WTC11 (cell line): ENCODE measurements around the gene A1BG. TPM values are rescaled to one million over a fixed set of nuclear protein-coding genes. Genes with fewer than 3 reads are reported as not detected.

Experiments used
- ATAC-seq: fragments of 200-7000 bp; cut with Tn5 transposase; 2 replicates; pipeline ENCODE4 v1.10.0; 2021; ENCODE audit warnings: mild to moderate bottlenecking, moderate library complexity
- CTCF ChIA-PET: fragments of 300-600 bp; sonication (Branson Sonifier 250); formaldehyde crosslinking; loops from one replicate; lab custom pipeline; 2021; ENCODE audit warnings: antibody characterized with exemption; lab: Charles Lee
- POLR2A ChIA-PET: fragments of 350-600 bp; sonication (Branson Sonifier 250); formaldehyde crosslinking; loops from one replicate; lab custom pipeline; 2021; ENCODE audit warnings: antibody characterized with exemption; lab: Charles Lee
- DNase-seq: peaks from one replicate; pipeline ENCODE4 v3.0.0; 2021; ENCODE audit warnings: low spot score
- H3K27ac Mint-ChIP-seq: 2 replicates; pipeline ENCODE4 v1.8.0; 2021; ENCODE audit warnings: mixed read lengths
- H3K27me3 Mint-ChIP-seq: 2 replicates; pipeline ENCODE4 v1.8.0; 2021; ENCODE audit warnings: low read depth, mild to moderate bottlenecking, moderate library complexity, mixed read lengths
- H3K36me3 Mint-ChIP-seq: 2 replicates; pipeline ENCODE4 v1.8.0; 2021; ENCODE audit warnings: mixed read lengths
- H3K4me1 Mint-ChIP-seq: 2 replicates; pipeline ENCODE4 v1.8.0; 2022; ENCODE audit warnings: mixed read lengths
- H3K4me3 Mint-ChIP-seq: 2 replicates; pipeline ENCODE4 v1.8.0; 2021; ENCODE audit warnings: mild to moderate bottlenecking, moderate library complexity, mixed read lengths
- H3K9me3 Mint-ChIP-seq: 2 replicates; pipeline ENCODE4 v1.8.0; 2021; ENCODE audit warnings: mixed read lengths
- ARID4B ChIP-seq: sonication (generic); formaldehyde crosslinking; IDR thresholded peaks from 2 replicates; pipeline ENCODE4 v1.8.0; 2023; ENCODE audit warnings: missing genetic modification reagents, mild to moderate bottlenecking, borderline replicate concordance
- ATF3 ChIP-seq: sonication (generic); formaldehyde crosslinking; conservative IDR thresholded peaks from 2 replicates; pipeline ENCODE4 v1.8.1; 2022; ENCODE audit warnings: mild to moderate bottlenecking, missing genetic modification reagents
- CTCF ChIP-seq: fragments of 200-600 bp; IDR thresholded peaks from 2 replicates; pipeline ENCODE4 v1.8.0; 2022; ENCODE audit warnings: antibody characterized with exemption
- JUN ChIP-seq: sonication (generic); formaldehyde crosslinking; IDR thresholded peaks from 2 replicates; pipeline ENCODE4 v1.8.0; 2023; ENCODE audit warnings: mild to moderate bottlenecking, missing genetic modification reagents
- PREB ChIP-seq: sonication (generic); formaldehyde crosslinking; IDR thresholded peaks from 2 replicates; pipeline ENCODE4 v1.8.1; 2022; ENCODE audit warnings: mild to moderate bottlenecking, missing genetic modification reagents, moderate library complexity, borderline replicate concordance
- RORB ChIP-seq: fragments of 250-450 bp; sonication (Bioruptor Pico); IDR thresholded peaks from 2 replicates; pipeline ENCODE4 v1.9.0; 2021; ENCODE audit warnings: mild to moderate bottlenecking
- TP53 ChIP-seq: sonication (generic); formaldehyde crosslinking; IDR thresholded peaks from 2 replicates; pipeline ENCODE4 v1.8.1; 2023; ENCODE audit warnings: mild to moderate bottlenecking, missing genetic modification reagents
- USF2 ChIP-seq: sonication (generic); formaldehyde crosslinking; IDR thresholded peaks from 2 replicates; pipeline ENCODE4 v1.8.1; 2023; ENCODE audit warnings: mild to moderate bottlenecking, missing genetic modification reagents, moderate library complexity
- ZBTB43 ChIP-seq: sonication (generic); formaldehyde crosslinking; IDR thresholded peaks from 2 replicates; pipeline ENCODE4 v1.8.1; 2023; ENCODE audit warnings: mild to moderate bottlenecking, missing genetic modification reagents
- ZNF121 ChIP-seq: sonication (generic); formaldehyde crosslinking; IDR thresholded peaks from 2 replicates; pipeline ENCODE4 v1.8.0; 2023; ENCODE audit warnings: missing genetic modification reagents
- ZNF232 ChIP-seq: sonication (generic); formaldehyde crosslinking; IDR thresholded peaks from 2 replicates; pipeline ENCODE4 v1.8.0; 2022; ENCODE audit warnings: mild to moderate bottlenecking, missing genetic modification reagents
- ZNF281 ChIP-seq: sonication (generic); formaldehyde crosslinking; IDR thresholded peaks from 2 replicates; pipeline ENCODE4 v1.8.0; 2023; ENCODE audit warnings: mild to moderate bottlenecking, missing genetic modification reagents
- total RNA-seq: library from RNA; stranded (reverse); gene quantifications from 3 replicates; pipeline ENCODE4 v1.2.3, GENCODE V29; 2021

The A1BG gene
- total RNA-seq, 1 experiment from 2014 or later, result 24.3 TPM

GRCh38 chr19:58346961-58347929 lies 6.0 kb downstream of the A1BG start (continued):
- TF ChIP-seq CTCF, result no peak

GRCh38 chr19:58345558-58345957 lies 7.7 kb downstream of the A1BG start:
- Mint-ChIP-seq H3K36me3 (no peaks in the 10 kb centered on the region), H3K27me3 (peaks cover 53% of the 10 kb centered on the region), H3K27ac (no peak overlapping the region), H3K4me3 (peak overlapping the region; percentile 77), H3K4me1 (peaks cover 3% of the 10 kb centered on the region; the same call in 1 of the 2 replicates), H3K9me3 (no peaks in the 10 kb centered on the region; the same call in 1 of the 2 replicates)
- ChIA-PET CTCF (interaction anchor here (3.2 kb wide), 1 partner anchor 16 kb away, joined by 10 read pairs; no protein-coding TSS in a partner anchor), POLR2A (interaction anchor here (0.6 kb wide), 1 partner anchor 31 kb away, joined by 8 read pairs; no protein-coding TSS in a partner anchor)
- TF ChIP-seq USF2 (no peak), ZNF121 (CRISPR knock-in tag) (no peak), ARID4B (CRISPR knock-in tag) (no peak), ZNF281 (CRISPR knock-in tag) (no peak), JUN (CRISPR knock-in tag) (no peak), ZNF232 (CRISPR knock-in tag) (no peak), ZBTB43 (no peak), PREB (CRISPR knock-in tag) (no peak), TP53 (CRISPR knock-in tag) (no peak), ATF3 (no peak), RORB (CRISPR knock-in tag) (no peak)
- DNase-seq, result no peak
- ATAC-seq, result no peak
